HG03135 (cell line): Measurements from ENCODE around the gene UBA3.
A peak's percentile ranks its signal among the peaks of the same experiment; 100 is the strongest.

Experiments
- ATAC-seq: cut with Tn5 transposase; IDR thresholded peaks from one replicate; pipeline ENCODE4 v1.9.1; 2021; ENCODE audit warnings: mild to moderate bottlenecking, moderate library complexity; ENCODE audit not compliant: unreplicated experiment

The UBA3 gene

GRCh38 chr3:69072928-69073327 is 7.2 kb downstream of the UBA3 start:
- ATAC-seq: no peak

GRCh38 chr3:69066121-69066520 is 14.0 kb downstream of the UBA3 start:
- no peak for ATAC-seq

GRCh38 chr3:69065318-69065964 is 14.7 kb downstream of the UBA3 start:
- ATAC-seq: no peak

- ATAC-seq: no peak
Observed at GRCh38 chr3:69063636-69064035, 16.5 kb downstream of the UBA3 start.

- ATAC-seq: no peak
Observed at GRCh38 chr3:69059688-69060087, 20.5 kb downstream of the UBA3 start.

- no peak for ATAC-seq
Observed at GRCh38 chr3:69058947-69059224, 21.3 kb downstream of the UBA3 start.

- peak; percentile 90 for ATAC-seq
Observed at GRCh38 chr3:69058180-69058946, 21.8 kb downstream of the UBA3 start.

GRCh38 chr3:69052472-69052898 is 27.7 kb downstream of the UBA3 start:
- peak; percentile 6 for ATAC-seq

GRCh38 chr3:69051756-69052471 is 28.3 kb downstream of the UBA3 start, which contains the start of gene TMF1:
TSS of gene TMF1 (minus strand) at chr3:69052333. CDS start at chr3:69052086, 247 bp downstream.
- peak; percentile 97 for ATAC-seq

- no peak for ATAC-seq
Observed at GRCh38 chr3:69048990-69049389, 31.2 kb downstream of the UBA3 start.

- no peak for ATAC-seq
Observed at GRCh38 chr3:69044608-69045007, 35.6 kb downstream of the UBA3 start.

GRCh38 chr3:69033470-69033869 is 46.7 kb downstream of the UBA3 start:
- no peak for ATAC-seq

- no peak for ATAC-seq
Observed at GRCh38 chr3:69032737-69033136, 47.4 kb downstream of the UBA3 start.

- ATAC-seq: no peak
Observed at GRCh38 chr3:69032142-69032541, 48.0 kb downstream of the UBA3 start.

GRCh38 chr3:69031635-69032034 is 48.5 kb downstream of the UBA3 start:
- no peak for ATAC-seq

- no peak for ATAC-seq
Observed at GRCh38 chr3:69020857-69021256, 59.3 kb downstream of the UBA3 start.

GRCh38 chr3:69020424-69020823 is 59.7 kb downstream of the UBA3 start:
- no peak for ATAC-seq

- no peak for ATAC-seq
Observed at GRCh38 chr3:69016901-69017300, 63.3 kb downstream of the UBA3 start.

- no peak for ATAC-seq
Observed at GRCh38 chr3:69016102-69016501, 64.1 kb downstream of the UBA3 start.

GRCh38 chr3:69014022-69014580 is 66.1 kb downstream of the UBA3 start:
- no peak for ATAC-seq

GRCh38 chr3:69013253-69014021 is 66.7 kb downstream of the UBA3 start, which contains the start of gene EOGT:
TSS of gene EOGT (minus strand) at chr3:69013684. CDS start at chr3:69009846, 3,838 bp downstream.
- peak; percentile 71 for ATAC-seq
